ENCODE data around the gene ESPN. TPM values are rescaled to one million over a fixed set of nuclear protein-coding genes. Genes with fewer than 3 reads are reported as not detected.
A peak's percentile ranks its signal among the peaks of the same experiment; 100 is the strongest.

ESPN gene
- total RNA-seq, 1 experiment from 2014 or later: 53.1 TPM

DNA sequence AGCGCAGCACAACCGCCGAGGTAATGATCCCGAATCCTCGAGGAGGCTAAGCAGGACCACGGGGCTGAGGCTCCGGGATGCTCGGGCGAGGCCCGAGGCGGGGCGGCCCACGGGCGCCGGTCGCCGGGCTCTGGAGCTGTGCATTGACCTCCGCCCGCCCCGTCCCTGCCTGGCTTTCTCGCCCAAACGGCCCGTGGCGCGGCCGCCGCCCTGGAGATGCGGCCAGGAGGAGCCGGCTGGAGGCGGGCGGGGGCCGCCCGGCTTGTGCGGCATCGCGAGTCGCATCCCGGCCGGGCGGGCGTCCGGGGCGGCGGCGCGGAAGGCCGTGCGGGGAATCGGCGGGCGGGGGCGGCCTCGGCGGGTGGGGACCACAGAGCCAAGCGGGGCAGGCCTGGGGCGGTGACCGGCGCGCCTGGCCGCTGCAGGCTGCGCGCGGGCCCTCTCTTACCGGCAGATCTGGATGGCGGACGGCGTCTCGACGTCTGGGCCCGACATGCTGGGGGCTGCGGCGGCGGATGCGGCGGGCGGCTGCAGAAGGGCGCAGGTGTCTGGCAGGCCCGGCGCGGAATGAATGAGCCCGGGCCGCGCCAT lies 31.7 kb upstream of the ESPN start:
- H3K36me3 Mint-ChIP-seq (ENCODE audit: insufficient read depth in 1 of 3, low read depth in 3 of 3): peaks cover 5 to 15% (median 15%) of the 10 kb centered on the region in 3 experiments
- no peak overlapping the region for H4K8ac ChIP-seq (replicated peaks; ENCODE audit: insufficient read length, low read depth, low read length)
- WGBS (ENCODE audit: extremely low coverage, insufficient read length, low lambda C conversion rate): no CpG with 5 or more reads among the region's 83 CpGs
- no peaks in the 10 kb centered on the region for H3K27me3 ChIP-seq (ENCODE audit: insufficient read depth, low read length)
- peaks cover 20% of the 10 kb centered on the region for H3K27me3 Mint-ChIP-seq (ENCODE audit: low read depth)
- peak overlapping the region; percentile 81 to 91 for H3K4me3 Mint-ChIP-seq
- H3K27ac ChIP-seq (ENCODE audit: insufficient read length, low read depth, low read length): no peak overlapping the region
- H3K9me3 ChIP-seq (ENCODE audit: control insufficient read depth, low read depth, low read length): no peaks in the 10 kb centered on the region
- peak overlapping the region; percentile 78; the same call in 1 of the 2 replicates for H3K14ac ChIP-seq (ENCODE audit: insufficient read depth, low read length)
- H2BK20ac ChIP-seq (ENCODE audit: low read depth, low read length, poor library complexity, severe bottlenecking): no peak overlapping the region
- H3K79me2 ChIP-seq (ENCODE audit: insufficient read depth, low read length): peaks cover 15% of the 10 kb centered on the region; the same call in 1 of the 2 replicates
- no peak for DNase-seq
- peaks cover 11% of the 10 kb centered on the region for H3K23me2 ChIP-seq (ENCODE audit: insufficient read length, low read depth, low read length, poor library complexity, severe bottlenecking)
- H3T11ph ChIP-seq (ENCODE audit: low read length): no peak overlapping the region
- H3K4me1 Mint-ChIP-seq: peaks cover 15 to 16% of the 10 kb centered on the region in 2 experiments
- H4K20me1 ChIP-seq (ENCODE audit: control insufficient read depth, insufficient read depth, insufficient read length): no peaks in the 10 kb centered on the region
- no peaks in the 10 kb centered on the region; the same call in 1 of the 2 replicates for H3K4me1 ChIP-seq (ENCODE audit: insufficient read depth, low read length)
- no peak overlapping the region for H2AK5ac ChIP-seq (ENCODE audit: insufficient read length, low read length)
- H3K18ac ChIP-seq (ENCODE audit: insufficient read length, low read depth, low read length): peak overlapping the region; percentile 65
- H4K91ac ChIP-seq (ENCODE audit: insufficient read length, low read depth, low read length): no peak overlapping the region
- TF ChIP-seq, protein P1, sequence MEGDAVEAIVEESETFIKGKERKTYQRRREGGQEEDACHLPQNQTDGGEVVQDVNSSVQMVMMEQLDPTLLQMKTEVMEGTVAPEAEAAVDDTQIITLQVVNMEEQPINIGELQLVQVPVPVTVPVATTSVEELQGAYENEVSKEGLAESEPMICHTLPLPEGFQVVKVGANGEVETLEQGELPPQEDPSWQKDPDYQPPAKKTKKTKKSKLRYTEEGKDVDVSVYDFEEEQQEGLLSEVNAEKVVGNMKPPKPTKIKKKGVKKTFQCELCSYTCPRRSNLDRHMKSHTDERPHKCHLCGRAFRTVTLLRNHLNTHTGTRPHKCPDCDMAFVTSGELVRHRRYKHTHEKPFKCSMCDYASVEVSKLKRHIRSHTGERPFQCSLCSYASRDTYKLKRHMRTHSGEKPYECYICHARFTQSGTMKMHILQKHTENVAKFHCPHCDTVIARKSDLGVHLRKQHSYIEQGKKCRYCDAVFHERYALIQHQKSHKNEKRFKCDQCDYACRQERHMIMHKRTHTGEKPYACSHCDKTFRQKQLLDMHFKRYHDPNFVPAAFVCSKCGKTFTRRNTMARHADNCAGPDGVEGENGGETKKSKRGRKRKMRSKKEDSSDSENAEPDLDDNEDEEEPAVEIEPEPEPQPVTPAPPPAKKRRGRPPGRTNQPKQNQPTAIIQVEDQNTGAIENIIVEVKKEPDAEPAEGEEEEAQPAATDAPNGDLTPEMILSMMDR (conservative IDR thresholded peaks at IDR 0.05): no peak
- H2BK5ac ChIP-seq (ENCODE audit: insufficient read length, low read length): no peak overlapping the region
- H2BK120ac ChIP-seq (ENCODE audit: low read depth, low read length, poor library complexity, severe bottlenecking): no peak overlapping the region
- no peak overlapping the region for H3K4ac ChIP-seq (ENCODE audit: low read depth, low read length)
- no peak overlapping the region for H2AFZ ChIP-seq (ENCODE audit: low read length)
- peak overlapping the region; percentile 56 for H3K9ac ChIP-seq (ENCODE audit: extremely low read depth, insufficient read length, low read length)
- H4K5ac ChIP-seq (ENCODE audit: insufficient read length, low read depth, low read length): no peak overlapping the region
- no peaks in the 10 kb centered on the region for H3K9me3 Mint-ChIP-seq
- no peak overlapping the region for H3K23ac ChIP-seq (ENCODE audit: insufficient read length, low read depth, low read length)
- H3K56ac ChIP-seq (ENCODE audit: insufficient read length, low read depth, low read length): no peak overlapping the region
- H3K79me1 ChIP-seq (ENCODE audit: insufficient read depth, low read depth, low read length, poor library complexity, severe bottlenecking): no peaks in the 10 kb centered on the region
- H2BK12ac ChIP-seq (ENCODE audit: insufficient read length, low read depth, low read length): no peak overlapping the region
- no peak overlapping the region; the same call in 1 of the 2 replicates for H2BK15ac ChIP-seq (ENCODE audit: low read depth, low read length)
- H3K4me2 ChIP-seq (ENCODE audit: insufficient read depth, insufficient read length, low read length): peak overlapping the region; percentile 80
- no peak overlapping the region for H3K27ac Mint-ChIP-seq
